C4-2B (cell line): ENCODE data around the gene EIF3F.

Experiments used
- CTCF ChIP-seq: fragments of 450-650 bp; conservative IDR thresholded peaks from 2 replicates; pipeline ENCODE4 v1.5.1; 2017; ENCODE audit warnings: mild to moderate bottlenecking
- ZFX ChIP-seq: fragments of 450-650 bp; IDR thresholded peaks from 2 replicates; pipeline ENCODE4 v1.6.1; 2017

- TF ChIP-seq CTCF (no peak), ZFX (no peak)
Observed at GRCh38 chr11:8017071-8017470, 29.9 kb downstream of the EIF3F start.
